ENCODE measurements around the gene ZNHIT3. TPM values are rescaled to one million over a fixed set of nuclear protein-coding genes. Genes with fewer than 3 reads are reported as not detected.
A peak's percentile ranks its signal among the peaks of the same experiment; 100 is the strongest.

The ZNHIT3 gene
- total and polyA plus RNA-seq, 2 of the 4 experiments (the other 2 are of a cell fraction), result 27.8 to 52.3 TPM

DNA sequence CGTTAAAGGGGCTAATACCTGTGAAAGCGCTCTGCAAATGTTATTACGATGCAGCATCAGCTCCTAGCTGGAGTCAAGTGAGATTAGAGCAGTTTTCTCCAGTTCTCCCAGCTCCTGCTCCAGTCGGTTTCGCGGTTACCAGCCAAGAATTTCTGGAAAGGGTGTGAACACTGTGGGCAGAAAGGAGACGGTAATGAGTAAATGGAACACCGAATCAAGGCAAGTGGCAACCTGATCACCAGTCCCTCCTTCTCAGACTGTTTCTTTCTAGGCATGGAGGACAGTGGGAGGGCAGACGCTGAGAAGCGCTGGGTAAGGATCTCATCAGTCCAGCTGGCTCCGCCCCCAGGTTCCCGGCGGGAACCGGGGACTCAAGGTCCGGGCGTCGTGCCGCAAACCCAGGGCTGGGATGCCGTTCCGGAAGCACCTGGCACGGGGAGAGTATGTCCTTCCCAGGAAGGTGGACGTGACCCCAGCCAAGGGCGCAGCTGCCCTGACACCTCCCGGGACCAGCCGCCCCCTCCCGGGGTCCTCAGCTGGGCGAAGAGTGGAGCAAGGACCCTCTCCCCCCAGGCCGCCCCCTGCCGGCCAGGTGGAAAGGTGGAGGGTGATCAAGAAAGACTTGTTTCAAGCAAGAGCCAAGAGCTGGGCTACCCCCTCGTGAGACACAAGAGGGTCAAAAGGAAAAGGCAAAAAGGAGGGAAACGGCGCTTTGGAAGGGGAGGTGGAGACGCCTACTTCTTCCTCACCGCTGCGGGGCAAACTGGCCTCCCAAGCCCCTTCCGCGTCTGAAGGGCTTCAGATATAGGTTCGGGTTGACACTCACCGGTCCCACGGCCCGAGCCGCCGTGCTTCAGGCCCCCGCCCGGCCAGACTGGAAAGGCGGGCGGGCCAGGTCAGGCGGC is 47.7 kb downstream of the ZNHIT3 start:
- Histone ChIP-seq H2AK9ac (replicated peaks; ENCODE audit: low read depth, low read length, poor library complexity) (peak overlapping the region; percentile 99), H3K9ac (ENCODE audit: low read depth, low read length) (peak overlapping the region; percentile 89), H2BK120ac (ENCODE audit: low read depth, low read length) (peak overlapping the region; percentile 36; the same call in 1 of the 2 replicates), H4K8ac (ENCODE audit: low read depth in 2 of 2, low read length in 2 of 2) (peak overlapping the region; percentile 84 to 98), H2BK15ac (ENCODE audit: low read depth, low read length) (no peak overlapping the region; the same call in 2 of the 3 replicates), H3K14ac (replicated peaks; ENCODE audit: low read depth, low read length) (peak overlapping the region; percentile 89), H3K27ac (ENCODE audit: insufficient read depth, low read length) (peak overlapping the region; percentile 72), H3K18ac (ENCODE audit: low read depth, low read length) (no peak overlapping the region), H2AFZ (replicated peaks; ENCODE audit: low read length, poor library complexity) (peak overlapping the region; percentile 99), H2BK20ac (ENCODE audit: low read depth, low read length) (no peak overlapping the region), H2AK5ac (ENCODE audit: low read depth, low read length) (peak overlapping the region; percentile 57), H4K5ac (ENCODE audit: low read depth, low read length) (peak overlapping the region; percentile 81; the same call in 1 of the 2 replicates), H3K4me1 (ENCODE audit: control insufficient read depth, insufficient read depth, low read length) (peaks cover 5% of the 10 kb centered on the region), H3K27me3 (ENCODE audit: control insufficient read depth, insufficient read depth, low read length) (no peaks in the 10 kb centered on the region), H3K4me2 (ENCODE audit: low read depth, low read length) (peak overlapping the region; percentile 85), H3K23ac (ENCODE audit: low read depth, low read length) (peak overlapping the region; percentile 98), H4K91ac (ENCODE audit: insufficient read depth, low read depth, low read length) (peak overlapping the region; percentile 74), H3K79me1 (ENCODE audit: low read depth in 1 of 2, low read length in 2 of 2) (peaks cover 29 to 56% of the 10 kb centered on the region in 2 experiments), H3K9me1 (ENCODE audit: insufficient read depth, low read length) (peaks cover 12% of the 10 kb centered on the region; the same call in 1 of the 2 replicates), H3K9me3 (ENCODE audit: control insufficient read depth, insufficient read depth, low read length) (no peaks in the 10 kb centered on the region), H3K36me3 (ENCODE audit: control insufficient read depth, insufficient read depth, low read length) (peaks cover 16% of the 10 kb centered on the region), H3K4ac (ENCODE audit: low read depth, low read length) (peak overlapping the region; percentile 95), H3K4me3 (ENCODE audit: insufficient read depth, low read depth, low read length) (peak overlapping the region; percentile 84), H3K56ac (ENCODE audit: extremely low read depth, insufficient read depth, low read length) (peak overlapping the region; percentile 54; the same call in 1 of the 2 replicates), H2BK5ac (ENCODE audit: low read depth, low read length, poor library complexity, severe bottlenecking) (peak overlapping the region; percentile 27), H4K20me1 (ENCODE audit: insufficient read depth, low read length) (no peaks in the 10 kb centered on the region; the same call in 1 of the 2 replicates)
- ATAC-seq (ENCODE audit: low read depth) (peak; percentile 30), DNase-seq (peak; percentile 44)
- ChIA-PET CTCF (no interaction called here), POLR2A (ENCODE audit: unreplicated experiment) (no interaction called here)
- no TSS peak for BruUV-seq (replicated peaks)
- dilution Hi-C loops (cut with HindIII; ENCODE audit: low sequenced_read_pairs, unreplicated experiment) (no loop called here), intact Hi-C loops (cut with micrococcal nuclease) (loop anchor here (2.0 kb wide), 1 partner anchor 37 kb away; no protein-coding TSS in a partner anchor), in situ Hi-C loops (cut with MboI; ENCODE audit: low sequenced_read_pairs) (no loop called here)
- 34% methylated on average over 8 of the region's 48 CpGs; no CpG with 5 or more reads in 1 of the 2 experiments for WGBS, 2 experiments (ENCODE audit: extremely low coverage in 2 of 2, insufficient read length in 1 of 2)
- TF ChIP-seq, protein P1, sequence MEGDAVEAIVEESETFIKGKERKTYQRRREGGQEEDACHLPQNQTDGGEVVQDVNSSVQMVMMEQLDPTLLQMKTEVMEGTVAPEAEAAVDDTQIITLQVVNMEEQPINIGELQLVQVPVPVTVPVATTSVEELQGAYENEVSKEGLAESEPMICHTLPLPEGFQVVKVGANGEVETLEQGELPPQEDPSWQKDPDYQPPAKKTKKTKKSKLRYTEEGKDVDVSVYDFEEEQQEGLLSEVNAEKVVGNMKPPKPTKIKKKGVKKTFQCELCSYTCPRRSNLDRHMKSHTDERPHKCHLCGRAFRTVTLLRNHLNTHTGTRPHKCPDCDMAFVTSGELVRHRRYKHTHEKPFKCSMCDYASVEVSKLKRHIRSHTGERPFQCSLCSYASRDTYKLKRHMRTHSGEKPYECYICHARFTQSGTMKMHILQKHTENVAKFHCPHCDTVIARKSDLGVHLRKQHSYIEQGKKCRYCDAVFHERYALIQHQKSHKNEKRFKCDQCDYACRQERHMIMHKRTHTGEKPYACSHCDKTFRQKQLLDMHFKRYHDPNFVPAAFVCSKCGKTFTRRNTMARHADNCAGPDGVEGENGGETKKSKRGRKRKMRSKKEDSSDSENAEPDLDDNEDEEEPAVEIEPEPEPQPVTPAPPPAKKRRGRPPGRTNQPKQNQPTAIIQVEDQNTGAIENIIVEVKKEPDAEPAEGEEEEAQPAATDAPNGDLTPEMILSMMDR (conservative IDR thresholded peaks at IDR 0.05; ENCODE audit: low read depth, low read length), result peak; percentile 31; the same call in 1 of the 2 replicates
- TF ChIP-seq FOS (IDR thresholded peaks at IDR 0.05; ENCODE audit: low read depth, low read length) (no peak), RFX5 (IDR thresholded peaks at IDR 0.05; ENCODE audit: low read depth, low read length) (no peak)

Measured in IMR-90 (cell line).